HG03060 (cell line): ENCODE data around the gene DIS3L2.
"Not testable (repeated sequence)": the region's sequence is repeated elsewhere in the genome, so short reads cannot be mapped to it uniquely, and the experiment has no call there.

Experiments
- ATAC-seq: cut with Tn5 transposase; IDR thresholded peaks from one replicate; pipeline ENCODE4 v1.9.1; 2021; ENCODE audit warnings: low read depth, moderate number of reproducible peaks; ENCODE audit not compliant: unreplicated experiment

DIS3L2 gene

DNA sequence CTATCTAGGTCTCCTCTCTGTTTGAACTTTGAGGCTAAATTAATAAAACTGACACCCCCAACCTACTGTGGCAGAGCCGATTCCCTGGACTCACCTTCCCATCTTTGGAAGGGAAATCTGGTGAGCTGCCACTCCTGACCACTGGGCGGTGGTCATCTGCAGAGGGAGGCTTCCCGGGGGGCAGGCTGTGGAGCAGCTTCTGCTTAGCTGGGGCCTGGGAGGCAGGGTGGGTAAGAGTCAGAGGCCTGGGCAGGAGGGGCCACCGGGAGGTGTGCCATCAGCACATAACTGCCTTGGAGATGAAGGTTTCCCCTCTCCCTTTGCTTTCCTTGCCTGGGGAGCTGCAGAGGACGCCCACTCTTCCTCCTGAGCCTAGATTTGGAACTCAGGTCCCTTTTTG is 33.0 kb upstream of the DIS3L2 start:
- no peak for ATAC-seq

DNA sequence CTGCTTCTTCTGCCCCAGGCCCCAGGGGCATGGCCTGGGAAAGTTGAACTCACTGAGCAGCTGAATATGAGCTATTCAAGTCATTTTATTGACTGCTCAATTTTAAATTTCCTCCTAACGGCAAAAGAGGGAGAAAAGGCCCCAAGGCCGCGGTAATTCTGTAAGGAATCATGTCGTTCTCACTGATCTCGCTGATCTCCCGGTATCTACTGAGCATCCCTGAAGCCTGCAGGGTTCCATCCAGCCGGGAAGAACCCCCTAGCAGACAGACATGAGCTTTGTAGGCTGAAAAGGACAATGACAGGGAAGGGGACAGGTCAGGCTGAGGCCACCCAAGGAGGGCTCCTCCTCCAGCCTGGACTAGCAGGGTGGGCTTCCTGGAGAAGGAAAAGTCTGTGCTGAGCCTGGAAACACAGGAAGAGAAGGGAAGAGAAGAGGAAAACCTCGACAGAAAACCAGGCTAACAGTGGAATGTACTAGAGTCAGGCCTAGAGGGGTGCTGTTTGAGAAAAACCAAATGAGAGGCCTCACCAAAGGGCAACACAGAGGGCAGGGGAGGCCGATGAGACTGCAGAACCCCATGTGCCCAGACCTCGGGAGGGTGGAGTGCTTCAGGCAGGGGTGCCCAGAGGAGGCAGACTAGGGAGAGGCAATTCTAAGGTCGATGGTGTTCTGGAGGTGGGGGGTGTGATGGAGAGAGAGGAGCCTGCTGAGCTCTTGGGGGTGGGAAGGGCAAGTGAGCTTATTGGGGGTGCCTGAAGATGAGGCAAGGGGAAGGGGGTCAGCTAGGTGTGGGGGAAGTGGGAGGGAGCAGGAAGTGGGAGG is 32.4 kb upstream of the DIS3L2 start:
- no peak for ATAC-seq

DNA sequence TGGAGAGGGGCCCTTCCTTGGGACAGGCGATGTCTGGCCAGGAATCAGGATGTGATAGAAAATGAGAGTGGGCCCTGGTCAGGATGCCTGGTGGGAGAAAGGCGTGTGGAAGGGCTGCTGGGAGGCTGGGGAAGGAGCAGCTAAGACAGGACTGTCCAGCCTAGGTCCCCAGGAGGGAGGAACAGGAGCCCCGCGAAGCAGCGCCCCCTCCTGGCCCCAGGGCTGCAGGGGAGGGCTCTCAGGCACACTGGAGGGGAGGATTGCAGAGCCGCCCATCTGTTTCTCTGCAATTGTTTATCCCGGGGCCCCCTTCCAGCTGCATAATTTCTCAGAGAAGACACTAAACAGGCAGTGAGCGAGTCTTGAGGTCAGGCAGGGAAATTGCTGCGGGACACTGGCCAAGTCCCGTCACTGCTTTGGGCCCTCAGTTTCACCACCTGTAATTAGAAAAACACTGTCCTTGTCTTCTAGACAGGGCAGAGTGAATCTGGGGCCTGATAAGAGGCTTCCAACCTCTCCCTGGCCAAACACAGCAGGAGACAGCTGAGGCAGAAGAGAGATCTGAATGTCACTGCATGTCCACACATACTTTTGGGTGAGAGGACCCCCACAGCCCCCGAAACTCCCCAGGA is 31.4 kb upstream of the DIS3L2 start:
- no peak for ATAC-seq

DNA sequence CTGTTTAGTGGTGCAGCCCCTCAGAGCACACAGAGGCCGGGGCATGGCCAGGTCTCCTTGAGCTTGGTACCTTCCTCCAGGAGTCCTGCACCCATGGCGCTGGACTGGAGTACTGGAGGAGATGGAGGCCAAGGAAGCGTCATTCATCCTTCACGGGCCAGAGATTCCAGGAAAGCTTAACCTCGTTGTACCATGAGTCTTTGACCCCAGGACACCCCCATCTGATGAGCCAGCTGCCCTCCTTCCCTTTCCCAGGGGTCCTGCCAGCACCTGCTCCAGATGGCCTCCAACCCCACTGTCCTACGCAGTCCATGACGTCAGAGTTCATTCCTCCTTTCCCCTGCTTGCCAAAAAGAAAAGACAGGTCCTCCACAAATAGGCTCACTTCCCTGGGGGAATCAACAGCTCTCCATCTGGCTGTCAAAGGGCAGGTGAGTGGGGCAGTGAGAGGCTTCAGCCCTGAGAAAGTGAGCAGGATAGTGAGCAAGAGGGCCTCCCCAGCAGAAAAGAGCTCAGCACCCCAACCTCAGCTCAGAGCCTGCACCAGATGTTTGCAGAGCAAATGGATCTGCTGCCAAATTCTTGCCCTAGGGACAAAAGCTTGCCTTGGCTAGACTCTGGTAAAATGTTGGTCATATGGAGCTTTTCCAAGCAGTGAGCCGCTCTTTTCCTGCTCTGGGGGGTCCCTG is 30.8 kb upstream of the DIS3L2 start:
- ATAC-seq, result no peak

DNA sequence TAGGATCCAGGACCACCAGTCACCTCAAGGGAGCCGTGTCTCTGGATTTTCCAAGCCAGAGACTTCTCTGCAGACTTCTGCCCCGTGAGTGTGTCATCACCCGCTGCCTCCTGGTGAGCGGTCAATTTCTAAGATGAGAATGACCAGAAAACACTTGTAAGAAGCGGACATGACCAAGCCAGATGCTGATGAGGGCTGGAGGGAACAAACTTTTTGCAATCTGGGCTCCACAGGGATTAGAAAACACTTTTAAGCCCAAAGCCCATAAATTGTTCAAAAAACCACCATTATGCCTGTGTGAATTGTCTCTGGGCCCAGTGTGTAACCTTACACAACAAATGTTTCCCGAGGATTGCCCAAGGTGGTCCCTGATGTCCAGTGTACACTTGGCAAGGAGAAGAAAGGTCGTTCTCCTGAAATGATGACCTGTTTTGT is 30.0 kb upstream of the DIS3L2 start:
- ATAC-seq, result no peak

DNA sequence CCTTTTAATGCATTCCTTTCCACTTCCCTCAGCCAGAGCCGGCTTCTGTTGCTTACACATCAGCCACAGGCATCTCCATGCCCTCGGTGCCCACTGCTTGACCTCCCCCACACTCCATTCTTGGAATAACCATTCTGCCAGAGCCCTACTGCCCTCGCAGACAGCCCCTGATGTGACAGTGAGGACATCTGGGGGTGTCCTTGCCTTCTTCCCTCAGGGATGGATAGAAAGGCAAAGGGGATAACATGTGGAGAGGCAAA is 28.9 kb upstream of the DIS3L2 start:
- no peak for ATAC-seq

DNA sequence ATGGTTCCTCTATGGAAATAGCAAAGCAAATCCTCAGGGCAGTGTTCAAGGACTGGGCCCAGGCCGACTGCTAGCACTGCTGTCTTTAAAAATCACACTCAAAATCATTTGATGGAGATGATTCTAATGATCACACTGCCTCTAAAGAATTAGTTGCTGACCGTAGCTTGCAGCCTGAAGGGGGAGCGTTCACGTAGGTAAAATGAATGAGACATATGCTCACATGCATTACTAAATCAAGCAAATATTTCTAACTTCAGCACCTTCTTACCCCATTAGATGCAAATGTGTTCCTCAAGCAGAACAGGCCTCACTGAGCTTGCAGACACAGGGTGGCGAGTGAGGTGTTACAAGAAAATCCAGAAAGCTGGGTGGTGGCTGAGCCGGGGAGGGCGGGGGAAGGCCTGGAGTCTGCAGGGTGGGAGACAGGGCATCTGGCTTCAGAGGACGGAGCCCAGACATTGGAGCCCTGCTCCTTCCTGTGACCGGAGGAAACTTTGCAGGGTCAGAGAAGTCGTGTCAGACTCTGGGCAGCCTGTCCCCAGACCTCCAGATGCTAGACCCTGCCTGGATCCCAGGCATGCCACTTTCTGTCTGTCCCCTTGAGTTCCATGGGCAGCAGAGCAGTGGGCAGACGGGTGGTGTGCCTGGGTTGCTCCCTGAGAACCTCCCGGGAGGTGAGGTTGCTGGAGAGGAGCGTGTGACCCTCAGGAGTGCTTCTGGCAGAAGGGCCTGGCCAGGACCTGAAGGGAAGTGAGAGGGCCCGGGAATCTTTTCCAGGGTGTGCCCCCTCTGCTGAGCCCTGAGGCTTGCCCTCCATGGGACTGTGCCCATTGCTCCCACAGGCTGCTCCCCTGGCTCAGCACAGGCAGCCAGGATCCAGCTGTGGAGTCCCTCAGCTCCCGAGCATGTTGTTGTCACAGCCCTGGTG is 28.3 kb upstream of the DIS3L2 start:
- ATAC-seq, result no peak

DNA sequence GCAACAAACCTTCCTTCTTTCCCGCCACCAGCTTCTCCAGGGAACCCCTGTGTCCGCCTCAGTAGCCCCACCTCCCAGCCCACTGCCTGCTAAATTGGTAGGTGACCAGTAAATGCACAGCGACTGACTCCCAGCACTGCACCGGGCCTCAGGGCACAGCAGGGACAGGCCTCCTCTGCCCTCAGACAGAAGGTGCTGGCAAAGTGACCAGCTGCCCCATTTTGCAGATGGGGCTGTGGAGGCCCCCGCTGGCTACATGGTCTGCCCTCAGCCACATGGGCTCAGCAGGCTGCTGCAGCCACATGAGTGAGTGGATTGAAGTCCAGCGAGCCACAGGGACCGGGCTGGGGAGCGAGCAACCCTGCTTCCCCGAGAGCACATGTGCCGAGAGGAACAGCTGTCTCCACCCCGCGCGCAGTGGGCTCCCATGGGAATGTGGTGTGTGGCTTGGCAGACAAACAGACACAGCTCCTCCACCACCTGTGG is 27.6 kb upstream of the DIS3L2 start:
- no peak for ATAC-seq

DNA sequence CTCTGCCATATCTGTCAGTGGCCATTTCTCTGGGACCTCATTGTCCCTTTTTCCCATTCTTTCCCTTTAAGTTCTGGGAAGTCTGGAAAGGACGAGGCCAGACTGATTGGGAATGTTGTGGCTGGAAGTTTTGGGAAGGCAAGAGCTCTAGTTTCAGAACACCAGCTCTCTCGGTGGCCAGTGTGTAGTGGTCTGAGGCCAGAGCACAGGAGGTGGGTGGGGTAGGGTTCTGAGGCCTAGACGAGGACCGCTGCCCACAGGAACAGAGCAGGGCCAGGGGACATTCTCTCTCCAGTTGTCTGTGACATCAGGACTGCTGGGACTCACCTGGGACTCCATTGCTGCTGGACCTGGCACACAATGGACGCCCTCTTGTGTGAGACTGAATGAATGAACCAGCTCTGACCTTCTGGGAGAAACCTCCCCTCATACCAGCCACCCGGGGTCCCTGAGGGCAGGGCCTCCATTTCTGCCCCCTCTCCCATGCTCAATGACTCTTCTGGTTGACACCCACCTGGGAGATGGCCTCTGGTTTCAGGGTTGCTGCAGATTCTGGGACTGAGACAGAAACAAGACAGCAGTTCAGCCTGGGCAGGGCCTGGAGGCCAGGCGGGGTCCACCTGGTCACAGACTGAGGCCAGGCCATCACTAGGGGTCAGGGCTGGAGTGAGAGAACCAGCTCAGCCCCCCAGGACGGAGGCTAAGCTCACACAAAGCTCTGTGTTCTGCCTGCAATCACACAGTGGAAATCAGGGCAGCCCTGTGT is 26.9 kb upstream of the DIS3L2 start:
- no peak for ATAC-seq

DNA sequence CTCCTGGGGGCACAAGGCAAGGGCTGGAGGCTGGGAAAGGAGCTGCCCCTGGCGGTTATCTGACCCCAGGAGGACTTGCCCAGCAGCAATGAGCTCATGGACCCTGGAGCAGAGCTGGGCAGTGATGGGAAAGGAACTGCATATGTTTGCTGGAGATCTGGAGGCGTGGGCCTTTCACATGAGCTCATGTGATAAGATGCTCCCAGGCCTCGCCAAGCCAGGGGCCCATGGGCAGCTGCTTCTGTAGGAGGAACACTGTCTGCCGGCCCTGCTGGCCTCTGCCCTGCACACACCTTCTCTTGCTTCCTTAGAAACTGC is 26.3 kb upstream of the DIS3L2 start:
- no peak for ATAC-seq

DNA sequence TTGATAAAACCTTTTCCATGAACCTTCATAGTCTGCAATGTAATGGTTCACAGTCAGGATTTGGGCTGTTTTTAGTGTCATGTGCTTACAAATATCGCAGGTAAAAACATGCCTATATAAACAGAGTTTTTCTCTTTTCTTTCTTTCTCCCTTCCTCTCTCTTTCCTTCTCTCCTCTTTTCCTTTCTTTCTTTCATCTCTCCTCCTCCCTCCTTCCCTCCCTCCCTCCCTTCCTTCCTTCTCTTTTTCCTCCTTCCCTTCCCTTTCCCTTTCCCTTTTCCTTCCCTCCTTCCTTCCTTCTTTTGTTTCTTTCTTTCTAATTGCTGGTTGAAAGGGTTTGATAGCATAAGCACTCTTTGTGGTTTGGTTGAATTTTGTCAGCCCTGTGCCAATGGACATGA is 25.7 kb upstream of the DIS3L2 start:
- ATAC-seq, result no peak

DNA sequence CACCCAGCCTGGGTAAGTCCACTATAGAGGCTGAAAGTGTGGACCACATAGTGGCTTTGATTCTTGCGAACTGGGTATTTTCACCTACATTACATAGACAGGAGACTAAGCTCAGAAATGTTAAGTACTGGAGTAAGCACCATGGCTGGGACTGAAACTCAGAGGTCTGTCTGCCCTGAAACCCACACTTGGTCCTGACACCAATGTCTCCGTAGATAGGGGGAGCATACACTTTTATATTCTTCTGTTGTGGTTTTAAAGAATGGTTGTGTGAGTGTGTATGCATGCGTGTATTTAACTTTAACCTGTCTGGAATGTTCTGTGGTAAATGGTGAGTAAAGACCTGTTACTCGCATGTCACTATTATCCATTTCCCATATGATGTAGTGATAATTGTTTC is 25.0 kb upstream of the DIS3L2 start:
- ATAC-seq, result no peak

DNA sequence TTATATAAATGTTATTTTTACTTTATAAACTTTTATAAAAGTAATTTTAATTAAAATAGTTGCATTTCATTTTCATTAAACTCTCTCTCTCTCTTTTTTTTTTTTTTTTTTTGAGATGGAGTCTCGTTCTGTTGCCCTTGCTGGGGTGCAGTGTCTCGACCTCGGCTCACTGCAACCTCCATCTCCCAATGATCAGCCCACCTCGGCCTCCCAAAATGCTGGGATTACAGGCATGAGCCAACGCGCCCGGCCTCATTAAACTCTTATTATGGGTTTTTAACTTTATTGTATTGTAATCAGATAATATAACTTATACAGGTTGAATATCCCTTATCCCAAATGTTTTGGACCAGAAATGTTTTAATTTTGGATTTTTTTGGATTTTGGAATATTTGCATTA is 24.5 kb upstream of the DIS3L2 start:
- ATAC-seq, result no peak

DNA sequence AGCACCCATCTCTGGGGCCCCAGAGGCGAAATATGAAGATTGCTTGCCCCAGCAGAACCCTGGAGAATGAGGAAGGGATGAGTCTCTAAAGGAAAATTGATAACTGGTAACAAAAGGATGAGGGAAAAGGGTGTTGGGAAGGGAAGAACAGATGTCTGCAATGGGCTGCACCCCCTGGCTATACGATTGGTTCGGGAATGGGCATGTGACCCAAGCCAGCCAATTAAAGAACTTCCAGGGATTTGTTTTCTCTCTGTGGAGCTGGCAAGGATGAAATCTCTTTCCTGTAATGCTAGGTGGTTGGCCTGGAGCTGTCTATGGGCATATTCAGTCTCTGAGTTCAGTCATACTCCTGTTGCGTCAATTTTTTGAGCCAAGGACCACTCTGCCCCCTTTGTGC is 22.5 kb upstream of the DIS3L2 start:
- ATAC-seq, result no peak

DNA sequence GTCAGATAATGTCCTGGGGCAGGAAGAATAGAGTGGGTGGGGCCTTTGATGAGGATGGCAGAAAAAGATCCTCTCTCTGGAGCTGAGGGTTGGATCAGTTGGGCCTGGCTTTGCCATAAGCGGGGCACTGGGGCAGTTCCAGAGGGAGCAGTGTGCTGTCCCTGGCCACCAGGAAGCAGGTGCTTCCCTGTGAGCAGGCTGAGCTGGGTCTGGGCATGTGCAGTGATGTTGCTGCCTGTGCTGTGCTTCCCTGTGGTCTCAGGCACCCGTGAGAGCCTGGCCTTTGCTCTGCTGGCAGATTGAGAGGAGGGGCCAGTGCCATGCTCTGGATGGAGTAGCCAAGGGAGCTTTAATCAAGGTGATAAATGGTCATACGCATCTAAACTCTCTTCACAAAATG is 20.7 kb upstream of the DIS3L2 start:
- no peak for ATAC-seq

DNA sequence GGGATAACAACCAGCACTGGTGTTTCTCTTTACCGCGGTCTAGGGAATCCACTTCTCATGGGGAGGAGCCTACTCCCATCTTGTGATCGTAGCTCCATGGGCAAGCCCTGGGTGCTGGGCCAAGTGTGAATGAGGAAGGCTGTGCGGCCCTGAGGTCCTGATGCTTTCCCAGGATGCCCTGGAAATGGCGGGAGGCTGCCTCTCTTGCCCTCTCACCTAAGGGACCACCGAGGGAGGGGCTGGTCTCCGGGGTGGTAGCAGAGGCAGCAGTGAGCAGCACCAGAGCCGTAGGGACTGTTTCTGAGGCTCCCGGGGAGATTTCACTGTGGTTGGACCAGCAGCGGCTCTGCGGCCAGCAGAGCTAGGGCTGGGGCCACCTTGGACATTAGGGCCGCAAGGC is 19.8 kb upstream of the DIS3L2 start:
- ATAC-seq, result no peak

DNA sequence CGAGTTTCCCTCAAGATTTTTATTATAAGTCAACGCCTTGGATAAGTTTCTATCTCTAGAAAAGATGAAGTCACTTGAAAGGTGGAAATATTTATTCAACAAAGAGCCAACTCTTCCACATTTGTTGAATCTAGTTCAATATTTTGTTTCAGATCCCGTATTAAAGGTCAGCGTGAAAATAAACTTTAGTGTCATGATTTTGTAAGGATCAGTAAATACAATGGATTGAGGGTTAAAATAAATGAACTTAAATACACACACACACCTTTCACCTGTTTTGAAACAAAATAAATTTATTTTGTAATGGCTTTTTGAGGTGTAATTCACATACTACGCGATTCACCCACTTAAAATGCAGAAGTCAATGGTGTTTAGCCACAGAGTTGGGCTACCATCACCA is 19.3 kb upstream of the DIS3L2 start:
- ATAC-seq, result no peak

DNA sequence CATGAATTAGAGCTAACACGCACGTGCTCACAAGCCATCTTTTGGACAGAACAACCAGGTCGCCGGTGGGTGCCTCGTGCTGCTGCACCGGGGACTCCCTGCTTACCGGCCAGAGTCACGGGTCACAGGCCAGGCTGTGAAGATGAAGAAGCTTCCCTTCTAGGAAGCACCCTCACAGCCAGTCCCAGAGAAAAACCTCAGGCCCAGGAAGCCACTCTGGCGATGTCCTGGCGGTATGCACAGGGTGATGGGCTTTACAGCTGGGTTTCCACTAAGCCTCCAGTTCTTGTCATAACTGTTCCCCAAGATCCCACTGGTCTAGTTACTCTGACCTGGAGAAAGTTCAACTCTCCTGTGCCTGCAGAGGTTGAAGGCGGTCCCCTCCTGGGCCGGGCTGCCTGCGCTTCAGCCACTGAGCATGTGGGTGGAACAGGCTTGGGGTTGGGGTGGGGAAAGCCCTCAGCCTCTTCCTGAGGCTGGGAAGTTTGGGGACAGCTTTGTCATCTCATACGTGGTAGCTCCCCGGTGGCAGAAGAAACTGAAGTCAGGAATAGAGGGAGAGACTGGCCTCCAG is 15.2 kb upstream of the DIS3L2 start:
- no peak for ATAC-seq

DNA sequence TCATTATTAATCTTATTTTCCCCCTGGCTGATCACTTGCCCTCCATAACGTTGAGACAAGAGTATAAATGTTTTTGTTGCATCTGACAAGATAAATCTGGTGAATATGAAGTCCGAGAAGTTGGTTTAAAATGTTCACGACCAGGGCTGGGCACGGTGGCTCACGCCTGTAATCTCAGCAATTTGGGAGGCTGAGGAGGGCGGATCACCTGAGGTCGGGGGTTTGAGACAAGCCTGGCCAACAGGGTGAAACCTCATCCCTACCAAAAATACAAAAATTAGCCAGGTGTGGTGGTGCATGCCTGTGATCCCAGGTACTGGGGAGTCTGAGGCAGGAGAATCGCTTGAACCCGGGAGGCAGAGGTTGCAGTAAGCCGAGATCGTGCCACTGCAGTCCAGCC is 14.4 kb upstream of the DIS3L2 start:
- ATAC-seq, result not testable (repeated sequence)

DNA sequence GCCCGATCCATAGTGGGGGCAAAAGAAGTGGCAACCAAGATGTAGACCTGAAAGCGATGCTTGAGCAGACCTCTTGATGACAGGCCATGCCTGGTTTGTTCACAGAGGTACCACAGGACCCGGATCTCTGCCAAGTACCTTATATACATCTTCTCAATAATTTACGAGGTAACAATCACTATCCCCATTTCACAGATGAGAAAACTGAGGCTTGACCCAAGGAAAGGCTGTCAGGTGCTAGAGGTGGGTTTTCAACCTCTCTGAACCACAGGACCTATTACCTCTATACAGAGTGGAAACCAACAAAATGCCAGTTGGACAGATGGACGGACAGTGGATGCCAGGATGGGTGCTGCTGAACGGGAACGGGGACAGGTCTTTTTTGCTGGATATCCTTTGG is 13.8 kb upstream of the DIS3L2 start:
- no peak for ATAC-seq
